Measurements from ENCODE around the gene SETD2. TPM values are rescaled to one million over a fixed set of nuclear protein-coding genes. Genes with fewer than 3 reads are reported as not detected.
A peak's percentile ranks its signal among the peaks of the same experiment; 100 is the strongest.

The SETD2 gene
- total RNA-seq, 1 donor from 2014 or later: 26.4 TPM

DNA sequence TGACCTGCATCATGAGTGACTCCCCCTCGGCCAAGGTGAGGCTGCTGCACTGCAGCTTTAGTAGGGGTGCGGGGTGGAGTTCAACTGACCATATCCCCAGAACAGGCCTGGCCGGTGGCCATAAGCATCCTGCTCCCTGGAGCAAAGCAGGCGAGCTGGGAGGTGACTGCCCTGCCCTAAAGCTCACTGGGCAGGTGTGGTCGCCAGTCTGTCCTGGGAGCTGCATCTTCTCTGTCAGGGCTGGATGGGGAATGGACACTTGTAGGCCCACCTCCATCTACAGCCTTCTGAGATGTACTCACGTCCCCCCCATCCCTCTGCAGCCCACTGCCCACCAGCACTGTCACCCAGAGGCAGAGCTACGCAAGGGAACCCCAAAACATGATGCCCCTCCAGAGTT lies 169.9 kb downstream of the SETD2 start:
- H3K27ac ChIP-seq (replicated peaks): no peak overlapping the region
- DNase-seq: no peak
- peaks cover 5% of the 10 kb centered on the region for H3K4me1 ChIP-seq
- intact Hi-C loops (cut with micrococcal nuclease): no loop called here
- H3K27me3 ChIP-seq (ENCODE audit: low read depth): no peaks in the 10 kb centered on the region
- TF ChIP-seq, protein P1, sequence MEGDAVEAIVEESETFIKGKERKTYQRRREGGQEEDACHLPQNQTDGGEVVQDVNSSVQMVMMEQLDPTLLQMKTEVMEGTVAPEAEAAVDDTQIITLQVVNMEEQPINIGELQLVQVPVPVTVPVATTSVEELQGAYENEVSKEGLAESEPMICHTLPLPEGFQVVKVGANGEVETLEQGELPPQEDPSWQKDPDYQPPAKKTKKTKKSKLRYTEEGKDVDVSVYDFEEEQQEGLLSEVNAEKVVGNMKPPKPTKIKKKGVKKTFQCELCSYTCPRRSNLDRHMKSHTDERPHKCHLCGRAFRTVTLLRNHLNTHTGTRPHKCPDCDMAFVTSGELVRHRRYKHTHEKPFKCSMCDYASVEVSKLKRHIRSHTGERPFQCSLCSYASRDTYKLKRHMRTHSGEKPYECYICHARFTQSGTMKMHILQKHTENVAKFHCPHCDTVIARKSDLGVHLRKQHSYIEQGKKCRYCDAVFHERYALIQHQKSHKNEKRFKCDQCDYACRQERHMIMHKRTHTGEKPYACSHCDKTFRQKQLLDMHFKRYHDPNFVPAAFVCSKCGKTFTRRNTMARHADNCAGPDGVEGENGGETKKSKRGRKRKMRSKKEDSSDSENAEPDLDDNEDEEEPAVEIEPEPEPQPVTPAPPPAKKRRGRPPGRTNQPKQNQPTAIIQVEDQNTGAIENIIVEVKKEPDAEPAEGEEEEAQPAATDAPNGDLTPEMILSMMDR (IDR thresholded peaks at IDR 0.05; ENCODE audit: borderline replicate concordance): no peak
- H3K4me3 ChIP-seq: no peak overlapping the region
- H3K9me3 ChIP-seq (replicated peaks): no peaks in the 10 kb centered on the region
- H3K36me3 ChIP-seq: peaks cover 5% of the 10 kb centered on the region

DNA sequence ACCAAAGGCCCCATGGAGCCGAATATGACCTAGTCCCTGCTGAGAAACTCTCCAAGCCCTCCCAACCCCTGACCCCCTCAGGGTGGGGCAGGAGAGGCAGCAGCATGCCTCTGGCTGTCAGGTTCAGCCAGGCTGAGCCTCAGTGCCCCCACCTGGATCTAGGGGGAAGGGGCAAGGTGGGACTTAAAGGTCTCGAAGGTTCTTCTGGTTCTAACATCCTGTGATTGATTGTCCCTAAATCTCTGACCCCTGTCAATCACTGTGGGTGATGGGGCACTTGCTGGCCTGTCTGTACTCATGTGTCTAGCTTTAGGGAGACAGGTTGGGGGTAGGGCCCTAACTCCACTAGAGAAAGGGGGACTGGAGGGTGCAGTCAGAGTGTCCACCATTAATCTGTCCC lies 170.6 kb downstream of the SETD2 start:
- intact Hi-C loops (cut with micrococcal nuclease): no loop called here
- Histone ChIP-seq H3K27me3 (ENCODE audit: low read depth) (no peaks in the 10 kb centered on the region), H3K4me3 (no peak overlapping the region), H3K4me1 (peaks cover 11% of the 10 kb centered on the region), H3K27ac (replicated peaks) (no peak overlapping the region), H3K9me3 (replicated peaks) (no peaks in the 10 kb centered on the region), H3K36me3 (no peaks in the 10 kb centered on the region)
- DNase-seq: no peak
- TF ChIP-seq, protein P1 (IDR thresholded peaks at IDR 0.05; ENCODE audit: borderline replicate concordance): no peak

DNA sequence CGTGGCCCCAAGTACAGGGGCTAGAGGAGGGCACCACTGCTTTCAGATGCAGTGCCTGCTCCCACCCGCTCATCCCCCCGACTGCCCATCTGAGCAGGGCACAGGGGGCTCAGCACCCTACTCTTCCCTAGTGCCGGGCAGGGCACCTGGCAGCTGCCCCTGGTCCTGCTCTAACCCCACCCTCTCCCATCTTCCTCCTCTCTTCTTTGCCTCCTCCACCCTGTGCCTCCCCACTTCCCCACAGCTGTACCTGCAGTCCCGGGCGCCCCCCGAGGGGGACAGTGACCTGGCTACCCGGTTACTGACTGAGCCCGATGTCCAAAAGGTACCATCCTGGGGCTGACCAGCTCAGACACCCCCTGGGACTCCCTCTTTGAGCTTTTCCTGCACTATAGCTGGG lies 171.7 kb downstream of the SETD2 start:
- intact Hi-C loops (cut with micrococcal nuclease): no loop called here
- no peak overlapping the region for H3K27ac ChIP-seq (replicated peaks)
- H3K27me3 ChIP-seq (ENCODE audit: low read depth): no peaks in the 10 kb centered on the region
- no peaks in the 10 kb centered on the region for H3K36me3 ChIP-seq
- DNase-seq: no peak
- TF ChIP-seq, protein P1 (IDR thresholded peaks at IDR 0.05; ENCODE audit: borderline replicate concordance): no peak
- peaks cover 21% of the 10 kb centered on the region for H3K4me1 ChIP-seq
- H3K4me3 ChIP-seq: no peak overlapping the region
- H3K9me3 ChIP-seq (replicated peaks): no peaks in the 10 kb centered on the region

DNA sequence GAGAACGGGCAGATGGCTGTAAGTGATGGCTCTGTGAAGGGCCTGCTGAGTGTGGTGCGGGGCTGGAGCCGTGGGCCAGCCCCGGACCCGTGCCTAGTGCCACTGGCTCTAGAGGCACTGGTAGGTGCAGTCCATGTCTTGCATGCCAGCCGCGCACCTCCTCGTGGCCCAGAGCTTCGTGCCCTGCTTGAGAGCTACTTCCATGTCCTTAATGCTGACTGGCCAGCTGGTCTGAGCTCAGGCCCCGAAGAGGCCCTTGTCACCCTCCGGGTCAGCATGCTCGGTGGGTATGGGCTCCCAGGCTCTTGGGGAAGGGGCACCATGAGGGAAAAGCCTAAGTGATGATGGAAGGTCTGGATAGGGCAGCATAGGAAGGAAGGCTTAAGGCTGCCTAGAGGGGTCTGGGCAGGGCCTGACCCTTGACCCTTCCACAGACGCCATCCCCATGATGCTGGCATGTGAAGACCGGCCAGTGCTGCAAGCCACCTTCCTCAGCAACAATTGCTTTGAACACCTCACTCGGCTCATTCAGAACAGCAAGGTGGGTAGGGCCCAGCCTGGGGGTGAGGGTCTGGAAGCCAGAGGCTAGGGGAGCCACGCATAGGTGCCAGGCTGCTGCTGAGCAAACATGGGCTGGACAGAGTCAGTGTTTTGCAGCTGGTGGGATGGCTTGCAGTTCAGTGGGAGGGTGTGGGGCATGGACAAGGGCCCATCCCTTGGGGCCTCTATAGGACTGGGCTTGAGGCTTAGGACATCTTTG lies 172.3 kb downstream of the SETD2 start:
- H3K9me3 ChIP-seq (replicated peaks): no peaks in the 10 kb centered on the region
- H3K4me1 ChIP-seq: peaks cover 28% of the 10 kb centered on the region
- intact Hi-C loops (cut with micrococcal nuclease): no loop called here
- TF ChIP-seq, protein P1 (IDR thresholded peaks at IDR 0.05; ENCODE audit: borderline replicate concordance): no peak
- H3K4me3 ChIP-seq: no peak overlapping the region
- H3K36me3 ChIP-seq: no peaks in the 10 kb centered on the region
- DNase-seq: no peak
- H3K27ac ChIP-seq (replicated peaks): no peak overlapping the region
- no peaks in the 10 kb centered on the region for H3K27me3 ChIP-seq (ENCODE audit: low read depth)

DNA sequence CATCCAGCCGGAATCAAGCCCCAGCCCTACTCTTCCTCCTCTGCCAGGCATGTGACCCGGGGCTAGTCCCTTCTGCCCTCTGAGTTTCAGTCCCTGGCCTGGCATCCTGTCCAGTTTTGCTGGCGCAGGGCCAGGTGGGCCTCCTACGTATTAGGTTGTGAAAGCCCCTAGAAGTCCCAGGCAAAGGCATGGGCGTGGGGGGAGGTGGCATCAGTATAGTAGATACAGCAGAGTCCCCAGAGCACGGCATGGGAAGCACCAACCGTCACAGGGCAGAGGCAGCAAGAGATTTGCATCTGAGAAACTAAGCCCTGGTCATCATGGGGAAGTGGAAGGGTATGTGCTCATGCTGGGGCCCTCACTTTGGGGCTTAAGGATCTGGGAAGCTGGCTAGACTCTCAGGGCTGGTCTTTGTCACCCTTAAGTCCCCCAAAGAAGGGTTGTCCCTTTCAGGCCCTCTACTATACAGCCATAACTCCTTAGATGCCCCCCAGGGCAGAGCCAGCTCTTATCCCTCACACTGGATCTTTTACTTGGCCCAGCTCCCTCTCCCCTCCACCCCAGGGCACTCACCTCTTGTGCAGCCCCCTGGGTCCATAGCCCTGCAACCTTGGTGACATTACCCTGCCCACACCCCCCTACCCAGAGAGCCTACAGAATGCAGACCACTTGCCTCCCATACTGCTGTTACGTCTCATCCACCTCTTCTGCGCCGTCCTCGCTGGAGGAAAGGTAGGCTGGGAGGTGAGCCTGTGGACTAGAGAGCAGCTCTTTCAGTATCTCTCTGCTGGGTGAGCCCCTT lies 173.1 kb downstream of the SETD2 start:
- no peaks in the 10 kb centered on the region for H3K9me3 ChIP-seq (replicated peaks)
- DNase-seq: peak; percentile 43
- no peak overlapping the region for H3K4me3 ChIP-seq
- H3K4me1 ChIP-seq: peaks cover 36% of the 10 kb centered on the region
- no peak overlapping the region for H3K27ac ChIP-seq (replicated peaks)
- no peaks in the 10 kb centered on the region for H3K36me3 ChIP-seq
- intact Hi-C loops (cut with micrococcal nuclease): no loop called here
- TF ChIP-seq, protein P1 (IDR thresholded peaks at IDR 0.05; ENCODE audit: borderline replicate concordance): no peak
- no peaks in the 10 kb centered on the region for H3K27me3 ChIP-seq (ENCODE audit: low read depth)

All from left ventricle myocardium inferior (tissue), 1 donor.